Transverse colon (tissue), 4 donors: ENCODE data around the gene VGLL4.

Source experiments
- EP300 ChIP-seq: sonication (generic); formaldehyde crosslinking; IDR thresholded peaks from one replicate; pipeline ENCODE4 v1.6.1; 2017; ENCODE audit warnings: antibody characterized with exemption, low read depth
- POLR2A ChIP-seq: fragments of 450-650 bp; IDR thresholded peaks from one replicate; pipeline ENCODE4 v1.6.1; 2016; ENCODE audit warnings: antibody characterized with exemption, mild to moderate bottlenecking, moderate library complexity
- POLR2AphosphoS5 ChIP-seq, 3 donors: sonication (generic); formaldehyde crosslinking; IDR thresholded peaks; one replicate each; pipeline ENCODE4 v1.6.1; 2016; ENCODE audit warnings: antibody characterized with exemption in 3 of 3
- TF ChIP-seq, protein P1 (sequence below), 5 experiments: fragments of 200-600 bp in 3 of 5; fragments of 450-650 bp in 2 of 5; sonication (generic) in 3 of 5; IDR thresholded peaks; 1 replicate in 2 of 5; 2 replicates in 3 of 5; pipeline ENCODE4 v1.5.1; 2016 to 2017; ENCODE audit warnings: antibody characterized with exemption in 5 of 5, inconsistent platforms in 3 of 5, mild to moderate bottlenecking in 2 of 5, moderate library complexity in 1 of 5

DNA sequence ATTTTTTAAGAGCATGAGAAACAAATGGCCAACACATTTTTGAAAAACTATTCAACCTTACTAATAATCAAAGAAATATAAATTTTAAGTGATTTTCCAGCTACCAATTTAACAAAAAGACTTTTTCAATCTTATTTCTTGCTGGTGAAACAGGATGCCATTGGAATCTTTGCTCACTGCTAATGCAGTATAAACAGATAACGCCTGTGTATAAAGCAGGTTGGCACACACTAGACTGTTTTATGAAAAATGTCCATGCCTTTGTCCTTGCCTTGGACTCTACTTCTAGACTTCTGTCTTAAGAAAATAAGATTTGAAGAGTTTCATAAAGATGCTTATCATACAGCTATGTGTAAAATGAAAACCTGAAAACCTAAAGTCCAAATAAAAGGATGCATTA, 5.0 kb upstream of the VGLL4 start:
- TF ChIP-seq, protein P1, sequence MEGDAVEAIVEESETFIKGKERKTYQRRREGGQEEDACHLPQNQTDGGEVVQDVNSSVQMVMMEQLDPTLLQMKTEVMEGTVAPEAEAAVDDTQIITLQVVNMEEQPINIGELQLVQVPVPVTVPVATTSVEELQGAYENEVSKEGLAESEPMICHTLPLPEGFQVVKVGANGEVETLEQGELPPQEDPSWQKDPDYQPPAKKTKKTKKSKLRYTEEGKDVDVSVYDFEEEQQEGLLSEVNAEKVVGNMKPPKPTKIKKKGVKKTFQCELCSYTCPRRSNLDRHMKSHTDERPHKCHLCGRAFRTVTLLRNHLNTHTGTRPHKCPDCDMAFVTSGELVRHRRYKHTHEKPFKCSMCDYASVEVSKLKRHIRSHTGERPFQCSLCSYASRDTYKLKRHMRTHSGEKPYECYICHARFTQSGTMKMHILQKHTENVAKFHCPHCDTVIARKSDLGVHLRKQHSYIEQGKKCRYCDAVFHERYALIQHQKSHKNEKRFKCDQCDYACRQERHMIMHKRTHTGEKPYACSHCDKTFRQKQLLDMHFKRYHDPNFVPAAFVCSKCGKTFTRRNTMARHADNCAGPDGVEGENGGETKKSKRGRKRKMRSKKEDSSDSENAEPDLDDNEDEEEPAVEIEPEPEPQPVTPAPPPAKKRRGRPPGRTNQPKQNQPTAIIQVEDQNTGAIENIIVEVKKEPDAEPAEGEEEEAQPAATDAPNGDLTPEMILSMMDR (IDR thresholded peaks at IDR 0.05): no peak
- TF ChIP-seq EP300: no peak
- TF ChIP-seq POLR2A: no peak
- TF ChIP-seq POLR2AphosphoS5 (IDR thresholded peaks at IDR 0.05): no peak
